MG63 (cell line): ENCODE results near the gene NAV3. TPM values are rescaled to one million over a fixed set of nuclear protein-coding genes. Genes with fewer than 3 reads are reported as not detected.
A peak's percentile ranks its signal among the peaks of the same experiment; 100 is the strongest.
"Not testable (repeated sequence)": the region's sequence is repeated elsewhere in the genome, so short reads cannot be mapped to it uniquely, and the experiment has no call there.

Experiments
- DNase-seq: peaks from one replicate; pipeline ENCODE4 v3.0.0-alpha.2; 2020
- H3K27me3 ChIP-seq: fragments of 250-450 bp; sonication (Bioruptor Pico); 2 replicates; pipeline ENCODE4 v1.5.1; 2020; ENCODE audit warnings: mild to moderate bottlenecking, moderate library complexity
- H3K36me3 ChIP-seq: fragments of 250-450 bp; sonication (Bioruptor Pico); 2 replicates; pipeline ENCODE4 v1.5.1; 2020; ENCODE audit warnings: mild to moderate bottlenecking, moderate library complexity
- H3K4me3 ChIP-seq: fragments of 250-450 bp; sonication (Bioruptor Pico); 2 replicates; pipeline ENCODE4 v1.5.1; 2020; ENCODE audit warnings: mild to moderate bottlenecking, moderate library complexity
- H3K9me3 ChIP-seq: fragments of 250-450 bp; sonication (Bioruptor Pico); 2 replicates; pipeline ENCODE4 v1.5.1; 2020; ENCODE audit warnings: mild to moderate bottlenecking, moderate library complexity
- total RNA-seq: library from RNA; depleted of rRNA; stranded (reverse); fragments of >200 nt; shearing (Covaris generic); gene quantifications from 2 replicates; pipeline ENCODE4 v1.2.3, GENCODE V29; 2014; ENCODE audit warnings: low replicate concordance

The NAV3 gene
- total RNA-seq, 1 experiment from 2014 or later = 6.7 TPM

GRCh38 chr12:78096909-78097597, 266.4 kb downstream of the NAV3 start:
- Histone ChIP-seq H3K4me3 (no peak overlapping the region), H3K27me3 (no peaks in the 10 kb centered on the region), H3K9me3 (no peaks in the 10 kb centered on the region), H3K36me3 (no peaks in the 10 kb centered on the region)
- peak; percentile 8 for DNase-seq

- Histone ChIP-seq H3K27me3 (no peaks in the 10 kb centered on the region), H3K4me3 (no peak overlapping the region), H3K9me3 (no peaks in the 10 kb centered on the region), H3K36me3 (no peaks in the 10 kb centered on the region)
- DNase-seq = no peak
Observed at GRCh38 chr12:78099806-78100205, 269.1 kb downstream of the NAV3 start.

- no peaks in the 10 kb centered on the region for H3K27me3 ChIP-seq
- no peaks in the 10 kb centered on the region for H3K36me3 ChIP-seq
- no peak for DNase-seq
- H3K4me3 ChIP-seq = no peak overlapping the region
- H3K9me3 ChIP-seq = no peaks in the 10 kb centered on the region
Observed at GRCh38 chr12:78101113-78101876, 270.6 kb downstream of the NAV3 start.

GRCh38 chr12:78101946-78102635, 271.4 kb downstream of the NAV3 start:
- Histone ChIP-seq H3K4me3 (no peak overlapping the region), H3K36me3 (peaks cover 4% of the 10 kb centered on the region; the same call in 1 of the 2 replicates), H3K9me3 (no peaks in the 10 kb centered on the region), H3K27me3 (no peaks in the 10 kb centered on the region)
- DNase-seq = no peak

- H3K4me3 ChIP-seq, H3K36me3 ChIP-seq, DNase-seq, H3K27me3 ChIP-seq, H3K9me3 ChIP-seq: not testable (repeated sequence)
Observed at GRCh38 chr12:78102801-78103200, 272.1 kb downstream of the NAV3 start.

- no peaks in the 10 kb centered on the region; the same call in 1 of the 2 replicates for H3K36me3 ChIP-seq
- DNase-seq = no peak
- no peaks in the 10 kb centered on the region for H3K27me3 ChIP-seq
Observed at GRCh38 chr12:78115889-78116288, 285.2 kb downstream of the NAV3 start.

GRCh38 chr12:78118036-78118435, 287.3 kb downstream of the NAV3 start:
- H3K27me3 ChIP-seq = no peaks in the 10 kb centered on the region
- H3K36me3 ChIP-seq = no peaks in the 10 kb centered on the region; the same call in 1 of the 2 replicates
- no peak for DNase-seq
- no peak overlapping the region for H3K4me3 ChIP-seq
- H3K9me3 ChIP-seq = peaks cover 11% of the 10 kb centered on the region

More at GRCh38 chr12:78115889-78116288, 285.2 kb downstream of the NAV3 start:
- Histone ChIP-seq H3K9me3 (peaks cover 21% of the 10 kb centered on the region), H3K4me3 (no peak overlapping the region)

GRCh38 chr12:78118486-78118885, 287.8 kb downstream of the NAV3 start:
- H3K4me3 ChIP-seq = no peak overlapping the region
- H3K27me3 ChIP-seq = no peaks in the 10 kb centered on the region
- H3K9me3 ChIP-seq = peaks cover 8% of the 10 kb centered on the region
- DNase-seq = no peak
- H3K36me3 ChIP-seq = no peaks in the 10 kb centered on the region; the same call in 1 of the 2 replicates

GRCh38 chr12:78119351-78119918, 288.7 kb downstream of the NAV3 start:
- peaks cover 3% of the 10 kb centered on the region for H3K9me3 ChIP-seq
- no peak for DNase-seq
- H3K27me3 ChIP-seq = no peaks in the 10 kb centered on the region
- H3K36me3 ChIP-seq = no peaks in the 10 kb centered on the region; the same call in 1 of the 2 replicates
- no peak overlapping the region for H3K4me3 ChIP-seq

GRCh38 chr12:78120306-78120705, 289.6 kb downstream of the NAV3 start:
- Histone ChIP-seq H3K9me3 (no peaks in the 10 kb centered on the region), H3K4me3 (no peak overlapping the region), H3K36me3 (no peaks in the 10 kb centered on the region; the same call in 1 of the 2 replicates), H3K27me3 (no peaks in the 10 kb centered on the region)
- DNase-seq = no peak

- Histone ChIP-seq H3K9me3 (no peaks in the 10 kb centered on the region), H3K4me3 (no peak overlapping the region), H3K36me3 (no peaks in the 10 kb centered on the region; the same call in 1 of the 2 replicates), H3K27me3 (no peaks in the 10 kb centered on the region)
- no peak for DNase-seq
Observed at GRCh38 chr12:78120866-78121560, 290.3 kb downstream of the NAV3 start.

- Histone ChIP-seq H3K27me3 (no peaks in the 10 kb centered on the region), H3K36me3 (no peaks in the 10 kb centered on the region; the same call in 1 of the 2 replicates), H3K4me3 (no peak overlapping the region), H3K9me3 (no peaks in the 10 kb centered on the region)
- DNase-seq = peak; percentile 44
Observed at GRCh38 chr12:78121969-78122610, 291.4 kb downstream of the NAV3 start.

GRCh38 chr12:78128211-78128610, 297.5 kb downstream of the NAV3 start:
- H3K36me3 ChIP-seq = no peaks in the 10 kb centered on the region

GRCh38 chr12:78143717-78144116, 313.0 kb downstream of the NAV3 start:
- no peaks in the 10 kb centered on the region for H3K9me3 ChIP-seq
- DNase-seq = no peak
- H3K36me3 ChIP-seq = no peaks in the 10 kb centered on the region; the same call in 1 of the 2 replicates
- H3K4me3 ChIP-seq = no peak overlapping the region
- H3K27me3 ChIP-seq = no peaks in the 10 kb centered on the region

More at GRCh38 chr12:78128211-78128610, 297.5 kb downstream of the NAV3 start:
- Histone ChIP-seq H3K9me3 (no peaks in the 10 kb centered on the region), H3K4me3 (no peak overlapping the region), H3K27me3 (no peaks in the 10 kb centered on the region)
- no peak for DNase-seq

- no peaks in the 10 kb centered on the region; the same call in 1 of the 2 replicates for H3K36me3 ChIP-seq
- no peak overlapping the region for H3K4me3 ChIP-seq
- H3K27me3 ChIP-seq = no peaks in the 10 kb centered on the region
- no peak for DNase-seq
- no peaks in the 10 kb centered on the region for H3K9me3 ChIP-seq
Observed at GRCh38 chr12:78145398-78145797, 314.7 kb downstream of the NAV3 start.

GRCh38 chr12:78146365-78146772, 315.7 kb downstream of the NAV3 start:
- no peaks in the 10 kb centered on the region for H3K27me3 ChIP-seq
- no peak overlapping the region for H3K4me3 ChIP-seq
- no peaks in the 10 kb centered on the region for H3K9me3 ChIP-seq
- H3K36me3 ChIP-seq = no peaks in the 10 kb centered on the region; the same call in 1 of the 2 replicates
- no peak for DNase-seq
